ENCODE measurements around the gene ELMOD3.
"Not testable (repeated sequence)": the region's sequence is repeated elsewhere in the genome, so short reads cannot be mapped to it uniquely, and the experiment has no call there.

The ELMOD3 gene

DNA sequence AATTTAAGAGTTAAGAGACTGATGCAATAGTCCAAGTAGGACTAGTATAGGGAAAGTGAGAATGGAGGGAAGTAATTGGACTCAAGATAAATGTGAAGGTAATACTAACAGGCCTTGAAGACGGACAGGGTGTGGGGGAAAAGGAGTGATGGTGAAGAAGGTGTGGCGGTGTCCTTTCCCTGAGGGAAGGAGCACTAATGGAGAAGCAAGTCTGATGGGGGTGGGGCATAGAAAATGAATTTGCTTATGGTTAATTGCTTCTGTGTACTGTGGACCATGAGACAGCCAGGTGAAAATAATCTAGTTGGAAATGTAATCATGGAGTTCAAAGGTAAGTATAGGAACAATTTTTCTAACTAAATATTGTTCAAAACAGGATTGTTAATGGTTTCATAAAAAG, 19.6 kb upstream of the ELMOD3 start:
- no peaks in the 10 kb centered on the region for H3K27me3 ChIP-seq (replicated peaks; ENCODE audit: control insufficient read depth, insufficient read depth, low read length)
- TF ChIP-seq, protein P1, sequence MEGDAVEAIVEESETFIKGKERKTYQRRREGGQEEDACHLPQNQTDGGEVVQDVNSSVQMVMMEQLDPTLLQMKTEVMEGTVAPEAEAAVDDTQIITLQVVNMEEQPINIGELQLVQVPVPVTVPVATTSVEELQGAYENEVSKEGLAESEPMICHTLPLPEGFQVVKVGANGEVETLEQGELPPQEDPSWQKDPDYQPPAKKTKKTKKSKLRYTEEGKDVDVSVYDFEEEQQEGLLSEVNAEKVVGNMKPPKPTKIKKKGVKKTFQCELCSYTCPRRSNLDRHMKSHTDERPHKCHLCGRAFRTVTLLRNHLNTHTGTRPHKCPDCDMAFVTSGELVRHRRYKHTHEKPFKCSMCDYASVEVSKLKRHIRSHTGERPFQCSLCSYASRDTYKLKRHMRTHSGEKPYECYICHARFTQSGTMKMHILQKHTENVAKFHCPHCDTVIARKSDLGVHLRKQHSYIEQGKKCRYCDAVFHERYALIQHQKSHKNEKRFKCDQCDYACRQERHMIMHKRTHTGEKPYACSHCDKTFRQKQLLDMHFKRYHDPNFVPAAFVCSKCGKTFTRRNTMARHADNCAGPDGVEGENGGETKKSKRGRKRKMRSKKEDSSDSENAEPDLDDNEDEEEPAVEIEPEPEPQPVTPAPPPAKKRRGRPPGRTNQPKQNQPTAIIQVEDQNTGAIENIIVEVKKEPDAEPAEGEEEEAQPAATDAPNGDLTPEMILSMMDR (IDR thresholded peaks at IDR 0.05; ENCODE audit: insufficient read depth, low read length, poor library complexity, severe bottlenecking) = no peak
- no peaks in the 10 kb centered on the region for H3K36me3 ChIP-seq (ENCODE audit: control insufficient read depth, insufficient read depth, low read length)
- H3K4me3 ChIP-seq (replicated peaks; ENCODE audit: low read depth, low read length) = no peak overlapping the region
- no peak for DNase-seq (ENCODE audit: extremely low read depth, insufficient read length)

DNA sequence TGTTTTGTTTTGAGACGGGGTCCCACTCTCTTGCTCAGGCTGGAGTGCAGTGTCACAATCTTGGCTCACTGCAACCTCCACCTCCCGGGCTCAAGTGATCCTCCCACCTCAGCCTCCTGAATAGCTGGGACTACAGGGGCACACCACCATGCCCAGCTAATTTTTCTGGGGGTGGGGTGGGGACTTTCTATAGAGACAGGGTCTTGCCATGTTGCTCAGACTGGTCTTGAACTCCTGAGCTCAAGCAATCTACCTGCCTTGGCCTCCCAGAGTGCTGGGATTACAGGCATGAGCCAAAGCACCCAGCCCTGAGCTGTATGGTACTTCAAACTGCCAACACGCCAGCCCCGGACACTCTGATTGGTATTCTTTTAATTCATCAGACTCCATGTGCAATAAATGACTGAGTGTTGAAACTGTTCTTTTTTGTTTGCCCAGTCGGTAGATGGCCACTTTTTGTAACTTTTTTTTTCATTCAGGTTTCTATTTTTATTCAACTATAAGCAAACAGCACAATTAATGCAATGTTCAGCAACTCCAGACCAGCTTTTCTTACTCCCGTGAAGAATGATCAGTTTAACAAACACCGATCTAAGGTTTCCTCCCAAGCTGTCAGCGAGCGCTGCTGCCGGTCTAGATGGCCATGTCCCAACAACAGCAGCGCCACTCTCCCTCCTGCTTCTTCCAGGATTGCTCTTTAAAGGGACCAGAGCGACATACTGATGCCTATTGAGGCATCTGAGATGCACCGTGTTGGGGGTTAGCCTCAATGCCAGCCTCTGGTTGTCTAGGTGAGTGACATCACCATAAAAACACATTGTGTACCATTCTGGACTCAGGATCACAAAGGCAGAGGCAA, 14.3 kb upstream of the ELMOD3 start:
- Histone ChIP-seq H3K4me3 (replicated peaks; ENCODE audit: low read depth, low read length) (no peak overlapping the region), H3K36me3 (ENCODE audit: control insufficient read depth, insufficient read depth, low read length) (peaks cover 5% of the 10 kb centered on the region), H3K27me3 (replicated peaks; ENCODE audit: control insufficient read depth, insufficient read depth, low read length) (no peaks in the 10 kb centered on the region)
- DNase-seq (ENCODE audit: extremely low read depth, insufficient read length) = no peak
- TF ChIP-seq, protein P1 (IDR thresholded peaks at IDR 0.05; ENCODE audit: insufficient read depth, low read length, poor library complexity, severe bottlenecking) = no peak

DNA sequence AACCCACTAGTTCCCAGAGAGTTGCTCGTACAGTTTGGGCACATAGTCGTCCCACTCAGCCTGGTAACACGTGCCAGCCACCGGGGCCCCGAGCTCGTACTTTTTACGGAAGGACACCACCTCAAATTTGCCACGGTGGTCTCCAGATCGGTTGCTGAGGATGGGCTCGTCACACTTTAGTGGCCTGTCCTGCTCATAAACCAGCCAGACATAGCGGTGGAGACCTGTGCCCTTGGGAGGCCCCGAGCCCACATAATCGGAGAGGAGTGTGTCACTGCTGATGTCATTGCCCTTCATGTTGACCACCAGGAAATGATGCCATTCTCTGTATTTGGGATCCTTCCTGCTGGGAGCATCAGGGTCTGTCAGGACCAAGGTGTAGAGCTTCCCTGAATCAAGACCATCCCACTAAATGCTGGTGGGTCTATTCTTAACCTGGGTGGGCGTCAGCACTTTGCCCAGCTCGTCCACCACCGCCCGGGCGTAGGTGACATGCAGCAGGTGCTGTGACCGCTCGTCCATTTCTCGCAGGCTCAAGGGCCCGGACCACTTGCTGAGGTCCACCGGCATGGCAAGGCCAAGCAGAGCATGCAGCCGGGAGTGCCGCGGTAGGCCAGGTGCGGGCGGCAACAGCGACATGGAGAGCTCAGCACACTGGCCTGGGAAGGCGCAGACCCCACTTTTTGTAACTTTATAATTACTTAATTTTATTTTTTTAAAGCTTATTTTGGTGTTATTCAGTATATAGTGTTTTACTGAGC, 13.1 kb upstream of the ELMOD3 start:
- Histone ChIP-seq H3K4me3 (replicated peaks; ENCODE audit: low read depth, low read length) (no peak overlapping the region), H3K27me3 (replicated peaks; ENCODE audit: control insufficient read depth, insufficient read depth, low read length) (no peaks in the 10 kb centered on the region), H3K36me3 (ENCODE audit: control insufficient read depth, insufficient read depth, low read length) (peaks cover 12% of the 10 kb centered on the region)
- TF ChIP-seq, protein P1 (IDR thresholded peaks at IDR 0.05; ENCODE audit: insufficient read depth, low read length, poor library complexity, severe bottlenecking) = no peak
- no peak for DNase-seq (ENCODE audit: extremely low read depth, insufficient read length)

DNA sequence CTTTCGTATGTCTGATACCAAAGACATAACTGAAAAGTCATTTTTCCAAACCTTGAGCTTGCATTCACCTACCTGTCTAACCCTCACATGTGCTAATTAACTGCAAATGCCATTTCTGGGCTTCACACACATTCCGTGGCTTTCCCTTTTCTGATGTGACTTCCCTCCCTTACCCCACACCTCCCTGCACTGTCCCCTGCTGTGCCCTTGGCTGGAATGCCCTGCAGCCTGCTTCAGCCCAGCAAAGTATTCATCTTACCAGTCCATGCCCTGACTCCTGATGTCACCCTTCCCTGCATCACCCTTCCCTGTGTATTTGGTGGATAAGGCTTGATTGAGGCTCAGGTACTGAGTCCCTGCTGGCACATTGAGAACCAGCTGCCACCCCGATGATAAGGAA, 12.4 kb upstream of the ELMOD3 start:
- TF ChIP-seq, protein P1 (IDR thresholded peaks at IDR 0.05; ENCODE audit: insufficient read depth, low read length, poor library complexity, severe bottlenecking) = no peak
- DNase-seq (ENCODE audit: extremely low read depth, insufficient read length) = no peak
- no peak overlapping the region for H3K4me3 ChIP-seq (replicated peaks; ENCODE audit: low read depth, low read length)
- H3K36me3 ChIP-seq (ENCODE audit: control insufficient read depth, insufficient read depth, low read length) = peaks cover 14% of the 10 kb centered on the region
- H3K27me3 ChIP-seq (replicated peaks; ENCODE audit: control insufficient read depth, insufficient read depth, low read length) = no peaks in the 10 kb centered on the region

DNA sequence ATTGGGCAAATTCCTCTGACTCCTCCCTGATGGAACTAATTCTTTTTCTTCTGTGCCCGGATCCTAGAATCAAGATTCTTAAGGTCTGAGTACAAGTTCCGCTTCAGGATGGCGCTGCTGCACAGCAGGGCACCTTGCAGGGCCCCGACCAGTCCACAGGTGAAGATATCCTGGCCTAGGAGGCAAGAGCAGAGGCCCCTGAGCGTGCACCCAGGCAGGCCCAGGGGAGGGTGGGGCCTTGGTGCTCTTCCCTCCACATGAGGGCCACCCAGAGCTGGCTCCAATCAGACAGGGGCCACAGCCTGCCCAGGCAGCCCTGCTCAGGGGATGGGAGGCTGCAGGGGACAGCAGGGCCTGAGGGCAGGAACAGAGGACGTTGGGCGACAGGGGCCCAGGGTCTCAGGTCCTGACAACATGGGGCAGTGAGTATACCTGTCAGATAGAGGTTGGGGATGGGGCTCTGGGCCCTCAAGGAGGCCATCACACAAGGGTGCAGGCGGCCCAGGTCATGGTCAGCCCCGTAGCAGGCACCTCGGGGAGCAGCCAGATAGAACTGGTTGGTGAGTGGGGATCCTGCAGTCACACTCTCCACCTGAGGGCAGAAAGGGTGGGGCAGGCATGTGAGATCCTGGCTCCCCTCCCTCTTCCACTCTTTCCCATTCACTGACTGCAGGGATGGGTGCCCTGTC, 11.2 kb upstream of the ELMOD3 start:
- H3K27me3 ChIP-seq (replicated peaks; ENCODE audit: control insufficient read depth, insufficient read depth, low read length); DNase-seq (ENCODE audit: extremely low read depth, insufficient read length); H3K4me3 ChIP-seq (replicated peaks; ENCODE audit: low read depth, low read length): not testable (repeated sequence)
- H3K36me3 ChIP-seq (ENCODE audit: control insufficient read depth, insufficient read depth, low read length) = peaks cover 14% of the 10 kb centered on the region

All from GM06990 (cell line).